ENCODE data around the gene RASA1. TPM values are rescaled to one million over a fixed set of nuclear protein-coding genes. Genes with fewer than 3 reads are reported as not detected.
"Not testable (repeated sequence)": the region's sequence is repeated elsewhere in the genome, so short reads cannot be mapped to it uniquely, and the experiment has no call there.

The RASA1 gene
- total RNA-seq, 1 experiment from 2014 or later, result 79.3 TPM

DNA sequence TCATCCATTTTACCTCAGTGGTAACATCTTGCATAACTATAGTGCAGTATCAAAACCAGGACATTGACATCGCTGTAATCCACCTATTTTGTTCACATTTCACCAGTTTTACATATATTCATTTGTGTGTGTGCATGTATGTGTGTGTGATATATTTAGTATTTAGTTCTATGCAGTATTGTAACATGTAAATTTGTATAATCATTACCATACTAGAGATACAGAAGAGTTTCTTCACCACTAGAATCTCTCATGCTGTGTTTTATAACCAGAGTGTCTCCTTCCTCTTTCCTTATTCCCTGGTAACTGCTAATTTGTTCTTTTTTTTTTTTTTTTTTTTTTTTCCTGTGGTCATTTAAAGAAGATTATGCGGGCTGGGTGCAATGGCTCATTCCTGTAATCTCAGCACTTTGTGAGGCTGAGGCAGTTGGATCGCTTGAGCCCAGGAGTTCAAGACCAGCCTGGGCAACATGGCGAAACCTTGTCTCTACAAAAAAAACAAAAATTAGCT lies 11.0 kb downstream of the RASA1 start:
- no peak for DNase-seq (ENCODE audit: low read depth)

- DNase-seq (ENCODE audit: low read depth), result no peak
Measured at GRCh38 chr5:87282269-87282668, 14.6 kb downstream of the RASA1 start.

DNA sequence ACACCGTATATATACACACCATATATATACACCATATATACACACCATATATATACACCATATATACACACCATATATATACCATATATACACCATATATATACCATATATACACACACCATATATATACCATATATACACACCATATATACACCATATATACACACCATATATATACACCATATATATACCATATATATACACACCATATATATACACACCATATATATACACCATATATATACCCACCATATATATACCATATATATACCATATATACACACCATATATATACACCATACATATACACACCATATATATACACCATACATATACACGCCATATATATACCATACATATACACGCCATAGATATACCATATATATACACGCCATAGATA lies 19.6 kb downstream of the RASA1 start:
- DNase-seq (ENCODE audit: low read depth), result not testable (repeated sequence)

- DNase-seq (ENCODE audit: low read depth), result no peak
Measured at GRCh38 chr5:87298692-87299362, 31.1 kb downstream of the RASA1 start.

- DNase-seq (ENCODE audit: low read depth), result no peak
Measured at GRCh38 chr5:87300176-87300575, 32.5 kb downstream of the RASA1 start.

DNA sequence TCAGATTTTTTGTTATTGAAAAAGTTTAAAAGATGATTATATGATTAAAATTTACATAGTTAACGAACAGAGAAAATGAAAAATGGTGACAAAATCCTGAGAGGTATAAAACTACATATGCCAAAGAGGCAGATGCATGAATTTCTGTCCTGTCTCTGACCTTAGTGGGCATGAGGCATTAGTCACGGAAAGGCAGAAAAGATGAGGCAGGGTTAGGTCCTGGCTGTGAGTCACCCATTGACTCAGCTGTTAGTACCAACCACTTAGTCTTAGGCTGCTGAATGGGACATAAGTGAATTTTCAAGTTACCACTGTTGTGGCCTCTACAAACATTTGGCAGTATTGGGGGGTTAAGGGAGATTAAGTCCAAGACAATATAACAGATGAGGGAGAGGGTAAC lies 33.1 kb downstream of the RASA1 start:
- DNase-seq (ENCODE audit: low read depth), result peak; percentile 97

- DNase-seq (ENCODE audit: low read depth), result peak; percentile 30
Measured at GRCh38 chr5:87302061-87302460, 34.4 kb downstream of the RASA1 start.

DNA sequence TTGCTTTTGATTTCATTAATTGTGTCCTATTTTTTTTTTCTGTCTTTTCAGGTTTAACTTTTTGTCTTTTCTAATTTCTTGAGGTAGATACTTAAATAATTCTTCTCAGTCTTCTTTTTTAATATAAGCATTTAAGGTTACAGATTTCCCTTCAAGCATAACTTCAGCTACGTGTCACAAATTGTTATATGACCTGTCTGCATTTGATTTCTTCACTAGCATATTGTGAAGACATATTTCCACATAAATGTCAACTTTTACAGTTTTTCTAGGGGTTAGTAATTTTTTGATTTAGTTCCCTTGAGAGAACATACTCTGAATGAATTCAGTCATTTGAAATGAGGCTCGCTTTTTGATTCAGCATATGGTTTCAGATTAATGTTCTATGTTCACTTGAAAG lies 35.6 kb downstream of the RASA1 start:
- DNase-seq (ENCODE audit: low read depth), result no peak

DNA sequence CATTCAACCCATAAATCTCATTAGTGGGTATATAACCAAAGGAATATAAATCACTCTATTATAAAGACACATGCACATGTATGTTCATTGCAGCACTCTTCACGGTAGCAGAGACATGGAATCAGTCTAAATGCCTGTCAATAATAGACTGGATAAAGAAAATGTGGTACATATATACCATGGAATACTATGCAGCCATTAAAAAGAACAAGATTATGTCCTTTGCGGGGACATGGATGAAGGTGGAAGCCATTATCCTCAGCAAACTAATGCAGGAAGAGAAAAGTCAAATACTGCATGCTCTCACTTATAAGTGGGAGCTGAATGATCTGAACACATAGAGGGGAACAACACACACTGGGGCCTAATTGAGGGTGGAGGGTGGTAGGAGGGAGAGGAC lies 38.4 kb downstream of the RASA1 start:
- DNase-seq (ENCODE audit: low read depth), result not testable (repeated sequence)

DNA sequence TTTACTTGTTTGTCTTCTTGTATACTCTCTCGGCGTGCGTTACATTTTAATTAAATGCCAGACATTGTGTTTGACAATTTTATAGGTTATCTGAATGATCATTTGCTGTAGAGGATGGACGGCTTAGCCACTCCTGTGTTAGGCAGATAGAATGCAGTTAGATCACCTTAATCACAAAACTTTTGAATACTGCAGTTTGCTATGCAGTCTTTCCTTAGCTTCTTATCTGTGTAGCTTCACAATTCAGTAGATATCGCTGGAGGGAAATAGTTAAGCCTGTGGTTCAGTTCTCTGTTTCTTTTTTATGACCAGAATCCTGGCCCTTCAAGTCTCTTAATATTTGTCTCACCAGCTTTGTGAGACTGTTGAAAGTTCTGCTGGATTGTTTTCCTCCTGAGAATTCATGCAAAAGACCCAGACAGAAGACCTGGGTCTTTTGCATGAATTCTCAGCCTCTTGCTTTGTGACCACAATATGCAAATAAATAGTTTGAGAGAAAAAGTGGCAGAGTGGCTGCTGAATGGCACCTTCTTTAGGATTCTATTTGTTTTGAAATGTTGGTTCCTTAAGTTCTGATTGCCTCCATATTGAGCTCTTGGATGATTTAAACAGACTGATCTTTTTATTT lies 40.2 kb downstream of the RASA1 start:
- no peak for DNase-seq (ENCODE audit: low read depth)

DNA sequence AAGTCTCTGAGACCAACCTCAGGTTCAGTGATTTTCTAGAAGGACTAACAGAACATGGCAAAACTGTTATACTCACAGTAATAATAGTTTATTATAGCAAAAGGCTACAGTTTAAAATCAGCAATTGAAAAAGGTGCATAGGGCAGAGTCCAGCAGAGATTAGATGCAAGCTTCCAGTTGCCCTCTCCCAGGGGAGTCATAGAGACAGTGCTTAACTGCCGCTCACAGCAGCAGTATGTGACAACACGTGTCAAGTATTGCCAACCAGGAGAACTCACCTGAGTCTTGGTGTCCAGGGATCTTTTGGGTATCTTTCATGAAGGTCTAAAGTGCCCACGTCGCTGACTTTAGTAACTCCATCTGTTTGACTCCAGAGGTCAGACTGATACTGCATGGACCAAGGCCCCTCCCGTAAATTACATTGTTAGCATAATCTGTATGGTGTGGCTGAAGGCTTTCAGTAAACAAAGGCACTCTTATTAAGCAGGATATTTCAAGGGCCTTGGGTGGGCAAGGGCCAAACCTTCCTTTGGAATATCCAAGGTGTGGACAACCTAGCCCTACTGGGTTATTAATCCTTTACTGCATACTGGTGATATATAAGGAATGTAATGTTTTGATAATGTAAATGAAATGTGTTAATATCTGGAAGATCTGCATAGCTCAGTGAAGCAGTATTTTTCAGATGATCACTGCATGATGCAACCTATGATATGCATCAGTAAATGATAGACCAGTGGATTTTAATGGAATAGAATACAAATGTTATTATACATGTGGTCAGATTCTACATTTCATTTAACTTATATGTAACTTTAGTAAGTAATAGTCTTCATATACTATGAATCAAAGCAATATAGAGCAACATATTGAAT lies 44.0 kb downstream of the RASA1 start:
- DNase-seq (ENCODE audit: low read depth), result no peak

DNA sequence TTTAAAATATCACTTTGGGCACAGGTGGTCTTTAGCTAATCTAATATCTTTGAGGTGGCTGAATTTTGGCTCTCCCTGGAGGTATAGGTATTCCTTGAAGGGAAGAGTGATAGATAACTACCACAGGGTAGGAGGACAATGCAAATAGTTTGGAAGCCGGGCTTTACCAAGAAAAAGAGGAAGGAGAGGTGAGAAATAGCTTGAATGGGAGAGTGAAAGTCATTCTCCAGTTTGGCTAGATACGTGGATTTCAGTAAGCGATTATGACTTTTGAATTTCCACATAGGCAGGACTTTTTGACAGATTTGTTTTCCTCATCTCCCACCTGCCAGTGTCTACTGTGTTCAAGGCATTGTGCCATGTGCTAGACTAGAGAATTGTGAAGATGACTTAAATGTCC lies 45.5 kb downstream of the RASA1 start:
- DNase-seq (ENCODE audit: low read depth), result no peak

GRCh38 chr5:87319469-87319868 lies 51.8 kb downstream of the RASA1 start:
- no peak for DNase-seq (ENCODE audit: low read depth)

- no peak for DNase-seq (ENCODE audit: low read depth)
Measured at GRCh38 chr5:87321605-87322004, 53.9 kb downstream of the RASA1 start.

- no peak for DNase-seq (ENCODE audit: low read depth)
Measured at GRCh38 chr5:87322381-87322780, 54.7 kb downstream of the RASA1 start.

GRCh38 chr5:87327998-87328397 lies 60.3 kb downstream of the RASA1 start:
- no peak for DNase-seq (ENCODE audit: low read depth)

DNA sequence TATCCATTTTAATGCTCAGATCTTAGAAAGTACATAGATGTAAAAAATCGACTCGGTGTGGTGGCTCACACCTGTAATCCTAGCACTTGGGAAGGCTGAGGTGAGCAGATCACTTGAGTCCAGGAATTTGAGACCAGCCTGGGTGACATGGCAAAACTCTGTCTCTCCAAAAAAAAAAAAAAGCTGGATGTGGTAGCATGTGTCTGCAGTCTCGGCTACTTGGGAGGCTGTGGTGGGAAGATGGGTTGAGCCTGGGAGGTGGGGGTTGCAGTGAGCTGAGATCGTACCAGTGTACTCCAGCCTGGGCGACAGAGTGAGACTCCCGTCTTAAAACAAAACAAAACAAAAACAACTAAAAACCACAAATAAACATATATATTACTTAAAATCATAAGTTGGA lies 61.4 kb downstream of the RASA1 start:
- DNase-seq (ENCODE audit: low read depth), result no peak

- no peak for DNase-seq (ENCODE audit: low read depth)
Measured at GRCh38 chr5:87339986-87340385, 72.3 kb downstream of the RASA1 start.

DNA sequence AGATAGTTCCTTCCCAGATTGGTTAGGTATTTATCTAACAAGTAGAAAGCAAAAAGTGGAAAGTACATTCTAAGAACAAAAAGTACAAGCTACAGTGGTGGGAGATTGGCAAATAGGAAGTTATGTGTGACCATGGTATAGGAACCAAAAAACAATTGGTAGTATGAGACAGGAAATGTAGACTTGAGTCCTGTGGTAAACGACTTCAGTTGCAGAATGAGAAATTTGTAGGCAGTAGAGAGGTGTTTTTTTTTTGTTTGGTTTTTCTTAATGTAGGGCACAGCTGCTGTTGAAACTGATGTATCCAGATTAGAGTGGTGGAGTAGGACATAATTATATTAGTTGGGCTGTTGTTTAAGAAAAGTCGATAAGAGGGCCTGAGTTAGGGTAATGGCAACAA lies 73.0 kb downstream of the RASA1 start:
- no peak for DNase-seq (ENCODE audit: low read depth)

DNA sequence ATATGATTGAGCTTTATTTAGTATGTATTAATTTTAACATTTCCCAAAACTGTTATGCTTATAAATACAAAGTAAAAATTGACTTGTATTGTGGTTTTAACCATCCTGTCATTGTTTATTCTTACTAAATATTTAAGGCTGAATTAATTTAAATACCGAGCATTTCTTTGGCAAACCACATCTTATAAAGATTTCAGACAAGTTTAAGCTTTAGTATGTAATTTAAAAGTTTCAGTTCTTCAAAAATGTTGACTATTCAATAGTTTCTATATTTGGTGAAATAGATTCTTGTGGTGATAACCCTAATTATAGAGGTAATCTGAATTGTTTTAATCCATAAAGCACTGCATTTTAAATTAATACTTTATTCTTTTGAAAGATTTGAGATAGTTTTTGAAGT lies 79.6 kb downstream of the RASA1 start:
- no peak for DNase-seq (ENCODE audit: low read depth)

GRCh38 chr5:87347841-87348240 lies 80.2 kb downstream of the RASA1 start:
- no peak for DNase-seq (ENCODE audit: low read depth)

- no peak for DNase-seq (ENCODE audit: low read depth)
Measured at GRCh38 chr5:87354496-87354895, 86.8 kb downstream of the RASA1 start.
